Ascending aorta (tissue), 2 donors: ENCODE measurements around the gene GNG13. TPM values are rescaled to one million over a fixed set of nuclear protein-coding genes. Genes with fewer than 3 reads are reported as not detected.

Experiments used
- DNase-seq, 2 donors: peaks; one replicate each; pipeline ENCODE4 v3.0.0-alpha.2; 2019; ENCODE audit warnings: low spot score in 2 of 2
- H3K27ac ChIP-seq, 2 donors: fragments of 200-600 bp; sonication (generic); one replicate each; pipeline ENCODE4 v1.5.1; 2016 to 2017; ENCODE audit warnings: mild to moderate bottlenecking in 1 of 2
- H3K27me3 ChIP-seq: fragments of 200-600 bp; sonication (generic); one replicate; pipeline ENCODE4 v1.5.1; 2017
- H3K36me3 ChIP-seq, 2 donors: fragments of 200-600 bp; sonication (generic); one replicate each; pipeline ENCODE4 v1.5.1; 2016
- H3K4me1 ChIP-seq, 2 donors: fragments of 200-600 bp; sonication (generic); one replicate each; pipeline ENCODE4 v1.5.1; 2016 to 2017; ENCODE audit warnings: mild to moderate bottlenecking in 1 of 2
- H3K4me3 ChIP-seq, 2 donors: fragments of 200-600 bp; sonication (generic); one replicate each; pipeline ENCODE4 v1.5.1; 2016 to 2017; ENCODE audit warnings: mild to moderate bottlenecking in 1 of 2
- H3K9me3 ChIP-seq, 2 donors: fragments of 200-600 bp; sonication (generic); one replicate each; pipeline ENCODE4 v1.5.1; 2016
- CTCF ChIP-seq, 3 experiments: fragments of 200-600 bp in 2 of 3; fragments of 450-650 bp in 1 of 3; sonication (generic) in 2 of 3; IDR thresholded peaks; one replicate each; pipeline ENCODE4 v1.5.1; 2016 to 2019; ENCODE audit warnings: antibody characterized with exemption in 3 of 3, mild to moderate bottlenecking in 1 of 3, moderate library complexity in 1 of 3
- intact Hi-C: fragments of 100-400 bp; cut with DNase I; formaldehyde crosslinking; loops from one replicate; pipeline ENCODE4 v1.15.1; 2023
- total RNA-seq: library from RNA; depleted of rRNA; stranded (reverse); fragments of >200 nt; gene quantifications from one replicate; pipeline ENCODE4 v1.1.0, GENCODE V29; 2016

GNG13 gene
- total RNA-seq, 1 donor from 2014 or later = not detected

- TF ChIP-seq CTCF (IDR thresholded peaks at IDR 0.05) = no peak
- intact Hi-C loops = no loop called here
- Histone ChIP-seq H3K27me3 (peaks cover 11% of the 10 kb centered on the region), H3K4me3 (no peak overlapping the region), H3K36me3 (no peaks in the 10 kb centered on the region), H3K9me3 (no peaks in the 10 kb centered on the region), H3K27ac (no peak overlapping the region), H3K4me1 (no peaks in the 10 kb centered on the region)
- DNase-seq = no peak
Observed at GRCh38 chr16:819336-820043, 19.0 kb upstream of the GNG13 start.

DNA sequence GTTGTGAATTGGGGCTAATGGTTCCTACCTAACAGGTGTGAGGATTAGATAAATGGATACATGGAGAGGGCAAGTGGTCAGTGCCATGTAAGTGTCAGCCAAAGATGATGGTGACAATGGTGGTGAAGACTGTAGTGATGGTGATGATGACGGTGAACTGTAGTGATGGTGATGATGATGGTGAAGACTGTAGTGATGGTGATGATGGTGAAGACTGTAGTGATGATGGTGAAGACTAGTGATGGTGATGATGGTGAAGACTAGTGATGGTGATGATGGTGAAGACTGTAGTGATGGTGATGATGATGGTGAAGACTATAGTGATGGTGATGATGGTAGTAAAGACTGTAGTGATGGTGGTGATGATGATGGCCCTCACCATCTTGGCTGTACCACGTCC is 18.1 kb upstream of the GNG13 start:
- no peak for TF ChIP-seq CTCF (IDR thresholded peaks at IDR 0.05)
- Histone ChIP-seq H3K27me3 (peaks cover 6% of the 10 kb centered on the region), H3K4me1 (no peaks in the 10 kb centered on the region), H3K36me3 (no peaks in the 10 kb centered on the region), H3K4me3 (no peak overlapping the region), H3K27ac (no peak overlapping the region), H3K9me3 (no peaks in the 10 kb centered on the region)
- DNase-seq = no peak
- intact Hi-C loops = no loop called here

DNA sequence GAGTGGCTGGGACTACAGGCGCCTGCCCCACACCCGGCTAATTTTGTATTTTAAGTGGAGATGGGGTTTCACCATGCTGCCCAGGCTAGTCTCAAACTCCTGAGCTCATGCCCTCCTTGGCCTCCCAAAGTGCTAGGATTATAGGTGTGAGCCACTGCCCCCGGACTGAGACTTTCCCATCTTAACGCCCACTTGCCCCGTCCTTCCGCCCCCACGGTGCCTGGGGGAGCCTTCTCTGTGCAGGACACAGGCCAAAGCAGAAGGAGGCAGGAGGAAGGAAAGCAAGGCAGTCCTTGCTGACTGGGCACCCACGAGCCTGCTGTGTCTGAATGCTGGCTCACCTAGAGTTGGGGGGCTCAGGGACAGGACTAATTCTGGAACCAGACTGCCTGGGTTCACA is 17.6 kb upstream of the GNG13 start:
- no peak for TF ChIP-seq CTCF (IDR thresholded peaks at IDR 0.05)
- DNase-seq = no peak
- intact Hi-C loops = no loop called here
- Histone ChIP-seq H3K4me1 (no peaks in the 10 kb centered on the region), H3K27ac (no peak overlapping the region), H3K27me3 (peaks cover 6% of the 10 kb centered on the region), H3K9me3 (no peaks in the 10 kb centered on the region), H3K4me3 (no peak overlapping the region), H3K36me3 (no peaks in the 10 kb centered on the region)

DNA sequence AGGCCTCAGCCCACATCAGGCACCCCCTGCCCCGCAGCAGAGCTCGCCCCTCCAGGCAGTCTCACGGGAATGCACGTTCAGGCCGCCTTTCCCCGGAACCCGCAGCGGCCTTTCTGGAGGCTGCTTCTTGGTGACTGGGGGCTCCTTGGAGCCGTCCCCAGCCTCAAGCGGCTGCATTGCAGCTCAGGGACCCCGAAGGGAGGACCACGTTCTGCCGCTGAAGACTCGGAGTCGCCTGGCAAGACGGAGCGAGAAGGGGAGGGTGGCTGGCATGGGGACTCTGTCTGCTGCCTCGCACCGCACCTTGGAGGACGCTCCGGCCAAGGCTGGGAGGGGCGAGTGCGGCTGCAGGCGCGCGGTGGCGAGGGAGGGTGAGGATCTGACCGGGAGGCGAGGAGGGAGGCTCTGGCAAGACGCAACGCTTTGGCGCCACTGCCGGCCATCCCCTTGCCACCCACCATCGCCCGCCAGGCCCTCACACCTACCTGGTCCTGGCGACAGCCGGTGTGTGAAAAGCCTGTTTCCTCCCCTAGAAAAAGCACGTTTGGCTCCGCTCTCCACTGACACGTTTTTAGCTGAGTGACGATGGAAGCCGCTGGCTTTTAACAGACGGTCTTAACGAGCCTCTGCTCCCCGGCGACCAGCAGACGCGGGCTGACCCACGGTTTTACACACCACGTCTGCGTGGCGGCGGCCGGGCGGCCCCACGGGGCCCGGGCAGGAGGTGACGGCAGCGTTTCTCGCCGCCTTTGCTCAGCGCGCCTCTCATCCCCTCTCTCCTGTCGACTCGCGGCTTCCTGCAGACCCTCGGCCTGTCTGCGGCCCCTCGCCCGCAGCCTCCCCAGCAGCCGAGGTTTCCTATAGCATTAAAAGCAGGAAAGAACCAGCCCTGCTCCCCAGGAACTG is 16.7 kb upstream of the GNG13 start:
- no peak for TF ChIP-seq CTCF (IDR thresholded peaks at IDR 0.05)
- Histone ChIP-seq H3K27me3 (peaks cover 6% of the 10 kb centered on the region), H3K4me1 (no peaks in the 10 kb centered on the region), H3K9me3 (no peaks in the 10 kb centered on the region), H3K27ac (no peak overlapping the region), H3K4me3 (no peak overlapping the region), H3K36me3 (no peaks in the 10 kb centered on the region)
- DNase-seq = no peak
- intact Hi-C loops = no loop called here

- DNase-seq = no peak
- H3K36me3 ChIP-seq = no peaks in the 10 kb centered on the region
- H3K27ac ChIP-seq = no peak overlapping the region
- H3K27me3 ChIP-seq = peaks cover 6% of the 10 kb centered on the region
- TF ChIP-seq CTCF (IDR thresholded peaks at IDR 0.05) = no peak
- no peaks in the 10 kb centered on the region for H3K9me3 ChIP-seq
- H3K4me1 ChIP-seq = no peaks in the 10 kb centered on the region
- H3K4me3 ChIP-seq = no peak overlapping the region
- intact Hi-C loops = no loop called here
Observed at GRCh38 chr16:815861-816260, 15.3 kb upstream of the GNG13 start.
